ENCODE measurements around the gene TRUB2. TPM values are rescaled to one million over a fixed set of nuclear protein-coding genes. Genes with fewer than 3 reads are reported as not detected.

Gene TRUB2
- total and polyA plus RNA-seq, 2 of the 13 experiments (the other 11 are each of a cell fraction or from before 2014, with no cell fraction given): 22.3 to 41.2 TPM

- TF ChIP-seq SOX6 (IDR thresholded peaks at IDR 0.05) (no peak), SOX6 (CRISPR knock-in tag; IDR thresholded peaks at IDR 0.05) (no peak), ZNF747 (CRISPR knock-in tag; IDR thresholded peaks at IDR 0.05; ENCODE audit: borderline replicate concordance) (no peak), ZNF256 (CRISPR knock-in tag; conservative IDR thresholded peaks at IDR 0.05) (no peak), ZNF570 (CRISPR knock-in tag; IDR thresholded peaks at IDR 0.05; ENCODE audit: borderline replicate concordance) (no peak), NAIF1 (CRISPR knock-in tag; IDR thresholded peaks at IDR 0.05; ENCODE audit: borderline replicate concordance) (no peak), ZNF768 (CRISPR knock-in tag; IDR thresholded peaks at IDR 0.05) (peak; percentile 79; the same call in 1 of the 2 replicates), PHF5A (CRISPR knock-in tag; IDR thresholded peaks at IDR 0.05; ENCODE audit: low read depth, unreplicated experiment) (no peak), PLSCR1 (CRISPR knock-in tag; IDR thresholded peaks at IDR 0.05; ENCODE audit: borderline replicate concordance) (no peak), NFAT5 (CRISPR knock-in tag; IDR thresholded peaks at IDR 0.05) (no peak), ZFP41 (CRISPR knock-in tag; IDR thresholded peaks at IDR 0.05; ENCODE audit: borderline replicate concordance) (no peak), ZSCAN22 (CRISPR knock-in tag; IDR thresholded peaks at IDR 0.05) (no peak)
Measured at GRCh38 chr9:128297221-128297773, 24.9 kb downstream of the TRUB2 start (continued).
